Smooth muscle cell (in vitro differentiated cells): ENCODE results near the gene ANO8. TPM values are rescaled to one million over a fixed set of nuclear protein-coding genes. Genes with fewer than 3 reads are reported as not detected.
"Not testable (repeated sequence)": the region's sequence is repeated elsewhere in the genome, so short reads cannot be mapped to it uniquely, and the experiment has no call there.

ENCODE experiments used
- DNase-seq: peaks from one replicate; lab custom pipeline; 2025; ENCODE audit not compliant: unreplicated experiment; lab: John Stamatoyannopoulos, UW
- H2AFZ ChIP-seq: fragments of 200-600 bp; sonication (generic); 2 replicates; pipeline ENCODE4 v1.6.0; 2016; ENCODE audit warnings: antibody characterized with exemption, low read depth, mild to moderate bottlenecking
- H3F3A ChIP-seq: fragments of 200-600 bp; sonication (generic); 2 replicates; pipeline ENCODE4 v1.6.0; 2017; ENCODE audit warnings: antibody characterized with exemption, low read depth
- H3K27ac ChIP-seq: fragments of 200-600 bp; sonication (generic); 2 replicates; pipeline ENCODE4 v1.5.1; 2016; ENCODE audit warnings: low read depth, mild to moderate bottlenecking
- H3K27me3 ChIP-seq: fragments of 200-600 bp; sonication (generic); 2 replicates; pipeline ENCODE4 v1.6.1; 2016; ENCODE audit warnings: low read depth, mild to moderate bottlenecking
- H3K36me3 ChIP-seq: fragments of 200-600 bp; sonication (generic); 2 replicates; pipeline ENCODE4 v1.5.1; 2016; ENCODE audit warnings: low read depth
- H3K4me1 ChIP-seq: fragments of 200-600 bp; sonication (generic); 2 replicates; pipeline ENCODE4 v1.5.1; 2016; ENCODE audit warnings: low read depth
- H3K4me2 ChIP-seq: fragments of 200-600 bp; sonication (generic); 2 replicates; pipeline ENCODE4 v1.6.0; 2016; ENCODE audit warnings: mild to moderate bottlenecking
- H3K4me3 ChIP-seq: fragments of 200-600 bp; sonication (generic); 2 replicates; pipeline ENCODE4 v1.5.1; 2016; ENCODE audit warnings: mild to moderate bottlenecking
- H3K79me2 ChIP-seq: fragments of 200-600 bp; sonication (generic); 2 replicates; pipeline ENCODE4 v1.6.0; 2016; ENCODE audit warnings: low read depth, mild to moderate bottlenecking
- H3K9ac ChIP-seq: fragments of 200-600 bp; sonication (generic); 2 replicates; pipeline ENCODE4 v1.6.0; 2016; ENCODE audit warnings: low read depth
- H3K9me3 ChIP-seq: fragments of 200-600 bp; sonication (generic); replicated peaks from 2 replicates; pipeline ENCODE4 v1.5.1; 2016; ENCODE audit warnings: low read depth
- H4K20me1 ChIP-seq: fragments of 200-600 bp; sonication (generic); 2 replicates; pipeline ENCODE4 v1.6.0; 2016; ENCODE audit warnings: low read depth
- WGBS: methylation state at CpG from one replicate; pipeline ENCODE4 v1.1.7; 2016; ENCODE audit warnings: low lambda C conversion rate; 5-methylcytosine and 5-hydroxymethylcytosine counted together
- polyA plus RNA-seq: library from polyadenylated mRNA; unstranded; fragments of >200 nt; fragmentation: Nextera tagmentation; extraction: Ambion mirVana; gene quantifications from 2 replicates; pipeline ENCODE4 v1.2.1, GENCODE V29; 2016
- total RNA-seq: library from RNA; depleted of rRNA; stranded (reverse); fragments of >200 nt; gene quantifications from 2 replicates; pipeline ENCODE4 v1.2.3, GENCODE V29; 2014
- TF ChIP-seq, protein P1 (sequence below): fragments of 200-600 bp; sonication (generic); IDR thresholded peaks from 2 replicates; pipeline ENCODE4 v1.5.1; 2017; ENCODE audit warnings: borderline replicate concordance, mild to moderate bottlenecking, antibody characterized with exemption; ENCODE audit not compliant: insufficient read depth, poor library complexity, severe bottlenecking

The ANO8 gene
- total and polyA plus RNA-seq, 2 experiments from 2014 or later: 1.3 to 8.0 TPM

DNA sequence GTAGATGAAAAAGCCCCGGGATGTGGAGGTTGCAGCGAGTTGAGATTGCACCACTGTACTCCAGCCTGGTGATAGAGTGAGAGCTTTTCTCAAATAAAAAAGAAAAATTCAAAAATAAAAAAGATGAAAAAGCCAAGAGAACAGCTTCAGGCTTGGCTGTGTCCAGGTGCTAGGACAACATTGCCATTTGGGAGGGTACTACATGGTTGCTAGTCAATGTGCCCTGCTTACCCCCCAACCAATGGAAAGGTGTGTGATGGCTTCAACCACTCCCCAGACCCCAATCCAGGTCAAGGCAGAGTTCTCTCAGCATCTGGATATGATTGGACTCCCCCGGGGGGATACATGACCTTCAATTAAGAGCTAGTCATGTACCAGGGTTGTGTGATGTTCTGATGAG lies 55.2 kb downstream of the ANO8 start:
- Histone ChIP-seq H3K9me3 (no peaks in the 10 kb centered on the region), H3K4me1 (no peaks in the 10 kb centered on the region), H3K9ac (no peak overlapping the region), H2AFZ (no peak overlapping the region), H3K27me3 (no peaks in the 10 kb centered on the region), H3K4me3 (no peak overlapping the region), H3K27ac (no peak overlapping the region), H3F3A (no peaks in the 10 kb centered on the region), H3K79me2 (no peaks in the 10 kb centered on the region), H3K36me3 (no peaks in the 10 kb centered on the region), H4K20me1 (no peaks in the 10 kb centered on the region), H3K4me2 (no peak overlapping the region)
- WGBS: 84% methylated on average over 3 of the region's 3 CpGs
- TF ChIP-seq, protein P1, sequence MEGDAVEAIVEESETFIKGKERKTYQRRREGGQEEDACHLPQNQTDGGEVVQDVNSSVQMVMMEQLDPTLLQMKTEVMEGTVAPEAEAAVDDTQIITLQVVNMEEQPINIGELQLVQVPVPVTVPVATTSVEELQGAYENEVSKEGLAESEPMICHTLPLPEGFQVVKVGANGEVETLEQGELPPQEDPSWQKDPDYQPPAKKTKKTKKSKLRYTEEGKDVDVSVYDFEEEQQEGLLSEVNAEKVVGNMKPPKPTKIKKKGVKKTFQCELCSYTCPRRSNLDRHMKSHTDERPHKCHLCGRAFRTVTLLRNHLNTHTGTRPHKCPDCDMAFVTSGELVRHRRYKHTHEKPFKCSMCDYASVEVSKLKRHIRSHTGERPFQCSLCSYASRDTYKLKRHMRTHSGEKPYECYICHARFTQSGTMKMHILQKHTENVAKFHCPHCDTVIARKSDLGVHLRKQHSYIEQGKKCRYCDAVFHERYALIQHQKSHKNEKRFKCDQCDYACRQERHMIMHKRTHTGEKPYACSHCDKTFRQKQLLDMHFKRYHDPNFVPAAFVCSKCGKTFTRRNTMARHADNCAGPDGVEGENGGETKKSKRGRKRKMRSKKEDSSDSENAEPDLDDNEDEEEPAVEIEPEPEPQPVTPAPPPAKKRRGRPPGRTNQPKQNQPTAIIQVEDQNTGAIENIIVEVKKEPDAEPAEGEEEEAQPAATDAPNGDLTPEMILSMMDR: no peak
- no peak for DNase-seq

DNA sequence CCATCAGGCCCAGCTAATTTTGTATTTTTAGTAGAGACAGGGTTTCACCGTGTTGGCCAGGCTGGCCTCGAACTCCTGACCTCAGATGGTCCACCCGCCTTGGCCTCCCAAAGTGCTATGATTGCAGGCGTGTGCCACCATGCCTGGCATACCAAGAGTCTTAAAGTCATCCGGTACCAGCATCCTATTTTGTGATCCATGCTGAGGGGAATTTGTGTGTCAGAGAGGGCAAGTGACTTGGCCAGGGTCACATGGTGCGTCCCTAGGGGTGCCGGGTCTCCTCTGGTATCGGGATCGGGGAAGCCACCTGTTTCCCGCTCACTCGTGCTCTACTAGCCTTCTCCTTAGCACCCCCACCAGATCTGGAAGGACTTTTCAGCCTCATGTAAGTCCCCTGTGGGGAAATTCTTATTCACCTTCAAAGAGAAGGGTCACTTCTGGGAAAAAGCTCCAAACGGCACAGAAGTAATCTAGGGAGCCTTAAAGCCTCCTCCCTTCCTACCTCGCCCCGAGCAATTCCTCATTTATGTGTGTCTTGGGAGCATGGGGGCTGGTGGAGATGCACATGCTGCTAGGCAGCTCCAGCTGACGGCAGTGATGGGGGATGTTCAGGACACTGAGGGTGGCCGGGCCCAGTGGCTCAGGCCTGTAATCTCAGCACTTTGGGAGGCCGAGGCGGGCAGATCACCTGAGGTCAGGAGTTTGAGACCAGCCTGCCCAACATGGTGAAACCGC lies 59.0 kb downstream of the ANO8 start:
- Histone ChIP-seq H3K4me3 (no peak overlapping the region), H3K27me3 (no peaks in the 10 kb centered on the region), H2AFZ (no peak overlapping the region), H3K36me3 (no peaks in the 10 kb centered on the region), H3K9me3 (no peaks in the 10 kb centered on the region), H3K9ac (no peak overlapping the region), H3K4me1 (no peaks in the 10 kb centered on the region), H3F3A (no peaks in the 10 kb centered on the region), H3K27ac (no peak overlapping the region), H3K79me2 (no peaks in the 10 kb centered on the region), H4K20me1 (no peaks in the 10 kb centered on the region), H3K4me2 (no peak overlapping the region)
- 97% methylated on average over 19 of the region's 19 CpGs for WGBS
- TF ChIP-seq, protein P1: no peak
- no peak for DNase-seq

DNA sequence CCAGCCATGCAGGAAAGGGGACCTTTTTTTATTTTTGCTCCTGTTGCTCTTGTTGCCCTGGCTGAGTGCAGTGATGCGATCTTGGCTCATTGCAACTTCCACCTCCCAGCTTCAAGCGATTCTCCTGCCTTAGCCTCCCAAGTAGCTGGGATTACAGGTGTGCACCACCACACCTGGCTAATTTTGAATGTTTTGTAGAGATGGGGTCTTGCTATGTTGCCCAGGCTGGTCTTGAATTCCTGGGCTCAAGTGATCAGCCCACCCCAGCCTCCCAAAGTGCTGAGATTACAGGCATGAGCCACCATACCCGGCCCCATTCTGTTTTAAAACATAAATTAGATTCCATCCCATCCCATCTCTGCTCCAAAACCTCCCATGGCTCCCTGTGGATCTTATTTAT lies 59.8 kb downstream of the ANO8 start:
- not testable (repeated sequence) for H3F3A ChIP-seq, H3K4me3 ChIP-seq, H3K27me3 ChIP-seq, H3K9ac ChIP-seq, H3K4me1 ChIP-seq, DNase-seq, H3K79me2 ChIP-seq, H2AFZ ChIP-seq, H4K20me1 ChIP-seq, H3K36me3 ChIP-seq, H3K9me3 ChIP-seq, H3K27ac ChIP-seq, H3K4me2 ChIP-seq
- 93% methylated on average over 3 of the region's 3 CpGs for WGBS

Other genes with a start within 250 kb of the ANO8 start
- 12.8 and 16.4 TPM in 2 replicates for gene USE1, start 119.5 kb downstream of the ANO8 start, total RNA-seq
- 28.8 and 45.4 TPM in 2 replicates for gene USE1, start 119.5 kb downstream of the ANO8 start, polyA plus RNA-seq
- 2.9 and 3.2 TPM in 2 replicates for gene OCEL1, start 108.6 kb downstream of the ANO8 start, total RNA-seq
- gene OCEL1, start 108.6 kb downstream of the ANO8 start, polyA plus RNA-seq: 34.9 and 41.3 TPM in 2 replicates
- gene NR2F6, start 88.9 kb downstream of the ANO8 start, total RNA-seq: 47.8 and 57.4 TPM in 2 replicates
- 99.8 and 104 TPM in 2 replicates for gene NR2F6, start 88.9 kb downstream of the ANO8 start, polyA plus RNA-seq
- gene USHBP1, start 70.1 kb downstream of the ANO8 start, total RNA-seq: not detected in 2 replicates
- not detected in 2 replicates for gene USHBP1, start 70.1 kb downstream of the ANO8 start, polyA plus RNA-seq
- gene BABAM1, start 67.4 kb downstream of the ANO8 start, total RNA-seq: 62.0 and 69.8 TPM in 2 replicates
- gene BABAM1, start 67.4 kb downstream of the ANO8 start, polyA plus RNA-seq: 108 and 110 TPM in 2 replicates
- gene ANKLE1, start 53.0 kb downstream of the ANO8 start, total RNA-seq: 0.36 and 1.0 TPM in 2 replicates
- gene ANKLE1, start 53.0 kb downstream of the ANO8 start, polyA plus RNA-seq: 0.61 and 1.3 TPM in 2 replicates
- gene ABHD8, start 31.4 kb downstream of the ANO8 start, total RNA-seq: 6.1 and 9.2 TPM in 2 replicates
- gene ABHD8, start 31.4 kb downstream of the ANO8 start, polyA plus RNA-seq: 15.1 and 16.6 TPM in 2 replicates
- gene MRPL34, start 29.0 kb downstream of the ANO8 start, total RNA-seq: 32.0 and 67.2 TPM in 2 replicates
- 78.6 and 84.2 TPM in 2 replicates for gene MRPL34, start 29.0 kb downstream of the ANO8 start, polyA plus RNA-seq
- gene DDA1, start 25.3 kb downstream of the ANO8 start, total RNA-seq: 26.5 and 26.9 TPM in 2 replicates
- gene DDA1, start 25.3 kb downstream of the ANO8 start, polyA plus RNA-seq: 51.8 and 72.4 TPM in 2 replicates
- 11.7 and 16.5 TPM in 2 replicates for gene GTPBP3, start 2.7 kb upstream of the ANO8 start, total RNA-seq
- gene GTPBP3, start 2.7 kb upstream of the ANO8 start, polyA plus RNA-seq: 19.6 and 23.3 TPM in 2 replicates
- 0.31 TPM in 1 of 2 replicates, not detected in the other for gene PLVAP, start 42.5 kb upstream of the ANO8 start, total RNA-seq
- not detected in 2 replicates for gene PLVAP, start 42.5 kb upstream of the ANO8 start, polyA plus RNA-seq
- gene CCDC194, start 59.3 kb upstream of the ANO8 start, total RNA-seq: not detected in 2 replicates
- not detected in 2 replicates for gene CCDC194, start 59.3 kb upstream of the ANO8 start, polyA plus RNA-seq
- gene BST2, start 70.8 kb upstream of the ANO8 start, total RNA-seq: 3.7 and 5.2 TPM in 2 replicates
- gene BST2, start 70.8 kb upstream of the ANO8 start, polyA plus RNA-seq: 14.4 and 22.4 TPM in 2 replicates
- gene MVB12A, start 85.2 kb upstream of the ANO8 start, total RNA-seq: 46.6 and 68.1 TPM in 2 replicates
- gene MVB12A, start 85.2 kb upstream of the ANO8 start, polyA plus RNA-seq: 89.6 and 98.1 TPM in 2 replicates
- gene TMEM221, start 113.8 kb upstream of the ANO8 start, total RNA-seq: 0.31 and 1.5 TPM in 2 replicates
- 0.63 and 1.5 TPM in 2 replicates for gene TMEM221, start 113.8 kb upstream of the ANO8 start, polyA plus RNA-seq
- gene NXNL1, start 126.1 kb upstream of the ANO8 start, total RNA-seq: 0.45 TPM in 1 of 2 replicates, not detected in the other
- not detected in 2 replicates for gene NXNL1, start 126.1 kb upstream of the ANO8 start, polyA plus RNA-seq
- 6.8 and 9.7 TPM in 2 replicates for gene SLC27A1, start 135.7 kb upstream of the ANO8 start, total RNA-seq
- gene SLC27A1, start 135.7 kb upstream of the ANO8 start, polyA plus RNA-seq: 11.5 and 11.6 TPM in 2 replicates
- 47.1 and 57.1 TPM in 2 replicates for gene PGLS, start 176.8 kb upstream of the ANO8 start, total RNA-seq
- gene PGLS, start 176.8 kb upstream of the ANO8 start, polyA plus RNA-seq: 77.1 and 92.4 TPM in 2 replicates
- 126 and 129 TPM in 2 replicates for gene COLGALT1, start 220.8 kb upstream of the ANO8 start, total RNA-seq
- gene COLGALT1, start 220.8 kb upstream of the ANO8 start, polyA plus RNA-seq: 124 and 151 TPM in 2 replicates